ENCODE results near the gene ZNF831.

ZNF831 gene

GRCh38 chr20:59265298-59265697 lies 101.7 kb downstream of the ZNF831 start:
- no peak overlapping the region for H3K4me3 ChIP-seq (ENCODE audit: severe bottlenecking)
- peaks cover 88% of the 10 kb centered on the region for H3K27me3 ChIP-seq (ENCODE audit: insufficient read depth, poor library complexity, severe bottlenecking)
- no peaks in the 10 kb centered on the region for H3K36me3 ChIP-seq (ENCODE audit: low read depth)
- ATAC-seq (ENCODE audit: low read depth) (no peak), DNase-seq (ENCODE audit: low spot score) (no peak)
- TF ChIP-seq CTCF (IDR thresholded peaks at IDR 0.05; ENCODE audit: poor library complexity, severe bottlenecking), result no peak
- H3K4me1 ChIP-seq (ENCODE audit: insufficient read depth, poor library complexity, severe bottlenecking), result no peaks in the 10 kb centered on the region
- H3K9me3 ChIP-seq (ENCODE audit: severe bottlenecking), result no peaks in the 10 kb centered on the region
- no peak overlapping the region for H3K27ac ChIP-seq (ENCODE audit: poor library complexity, severe bottlenecking)

GRCh38 chr20:59268870-59269269 lies 105.2 kb downstream of the ZNF831 start:
- no peak for DNase-seq (ENCODE audit: low spot score)
- no peak for TF ChIP-seq CTCF (IDR thresholded peaks at IDR 0.05; ENCODE audit: poor library complexity, severe bottlenecking)
- Histone ChIP-seq H3K4me3 (ENCODE audit: severe bottlenecking) (no peak overlapping the region), H3K27ac (ENCODE audit: poor library complexity, severe bottlenecking) (no peak overlapping the region), H3K36me3 (ENCODE audit: low read depth) (no peaks in the 10 kb centered on the region), H3K27me3 (ENCODE audit: insufficient read depth, poor library complexity, severe bottlenecking) (peaks cover 95% of the 10 kb centered on the region), H3K9me3 (ENCODE audit: severe bottlenecking) (no peaks in the 10 kb centered on the region), H3K4me1 (ENCODE audit: insufficient read depth, poor library complexity, severe bottlenecking) (no peaks in the 10 kb centered on the region)
- no peak for ATAC-seq (ENCODE audit: low read depth)

GRCh38 chr20:59269411-59270025 lies 105.9 kb downstream of the ZNF831 start:
- DNase-seq (ENCODE audit: low spot score), result no peak
- Histone ChIP-seq H3K36me3 (ENCODE audit: low read depth) (no peaks in the 10 kb centered on the region), H3K27me3 (ENCODE audit: insufficient read depth, poor library complexity, severe bottlenecking) (peaks cover 95% of the 10 kb centered on the region), H3K9me3 (ENCODE audit: severe bottlenecking) (no peaks in the 10 kb centered on the region), H3K4me3 (ENCODE audit: severe bottlenecking) (no peak overlapping the region), H3K4me1 (ENCODE audit: insufficient read depth, poor library complexity, severe bottlenecking) (no peaks in the 10 kb centered on the region), H3K27ac (ENCODE audit: poor library complexity, severe bottlenecking) (no peak overlapping the region)
- no peak for TF ChIP-seq CTCF (IDR thresholded peaks at IDR 0.05; ENCODE audit: poor library complexity, severe bottlenecking)
- no peak for ATAC-seq (ENCODE audit: low read depth)

GRCh38 chr20:59270380-59270779 lies 106.8 kb downstream of the ZNF831 start:
- H3K36me3 ChIP-seq (ENCODE audit: low read depth), result no peaks in the 10 kb centered on the region
- no peaks in the 10 kb centered on the region for H3K4me1 ChIP-seq (ENCODE audit: insufficient read depth, poor library complexity, severe bottlenecking)
- no peak for TF ChIP-seq CTCF (IDR thresholded peaks at IDR 0.05; ENCODE audit: poor library complexity, severe bottlenecking)
- H3K27me3 ChIP-seq (ENCODE audit: insufficient read depth, poor library complexity, severe bottlenecking), result peaks cover 96% of the 10 kb centered on the region
- no peak for ATAC-seq (ENCODE audit: low read depth)
- H3K27ac ChIP-seq (ENCODE audit: poor library complexity, severe bottlenecking), result no peak overlapping the region
- no peak overlapping the region for H3K4me3 ChIP-seq (ENCODE audit: severe bottlenecking)
- no peak for DNase-seq (ENCODE audit: low spot score)
- H3K9me3 ChIP-seq (ENCODE audit: severe bottlenecking), result no peaks in the 10 kb centered on the region

- H3K4me3 ChIP-seq (ENCODE audit: severe bottlenecking), result no peak overlapping the region
- H3K27ac ChIP-seq (ENCODE audit: poor library complexity, severe bottlenecking), result no peak overlapping the region
- no peaks in the 10 kb centered on the region for H3K4me1 ChIP-seq (ENCODE audit: insufficient read depth, poor library complexity, severe bottlenecking)
- DNase-seq (ENCODE audit: low spot score) (no peak), ATAC-seq (ENCODE audit: low read depth) (no peak)
- no peak for TF ChIP-seq CTCF (IDR thresholded peaks at IDR 0.05; ENCODE audit: poor library complexity, severe bottlenecking)
- H3K36me3 ChIP-seq (ENCODE audit: low read depth), result no peaks in the 10 kb centered on the region
- H3K27me3 ChIP-seq (ENCODE audit: insufficient read depth, poor library complexity, severe bottlenecking), result peaks cover 92% of the 10 kb centered on the region
- H3K9me3 ChIP-seq (ENCODE audit: severe bottlenecking), result no peaks in the 10 kb centered on the region
These were observed 110.2 kb downstream of the ZNF831 start for GRCh38 chr20:59273739-59274357.
